Measurements from ENCODE around the gene SPATA1.

DNA sequence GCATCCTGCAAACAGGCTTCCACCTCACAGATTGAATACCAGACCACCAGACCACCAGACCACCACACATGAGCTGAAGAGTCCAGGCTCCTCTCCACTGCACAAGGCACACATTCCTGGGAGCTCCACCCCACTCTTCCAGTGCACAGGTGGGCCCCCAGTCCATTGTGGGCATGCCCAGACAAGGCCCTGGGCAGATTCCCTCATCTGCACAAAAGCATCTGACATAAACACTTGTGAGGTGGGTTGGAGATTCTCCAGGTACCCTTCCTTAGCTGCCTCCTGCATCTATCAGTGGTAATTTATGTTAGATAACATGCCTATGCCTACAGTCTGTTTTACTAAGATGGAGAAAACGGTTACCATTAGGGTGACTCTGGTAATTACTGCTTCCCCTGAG is 79.6 kb downstream of the SPATA1 start:
- TF ChIP-seq, protein P1, sequence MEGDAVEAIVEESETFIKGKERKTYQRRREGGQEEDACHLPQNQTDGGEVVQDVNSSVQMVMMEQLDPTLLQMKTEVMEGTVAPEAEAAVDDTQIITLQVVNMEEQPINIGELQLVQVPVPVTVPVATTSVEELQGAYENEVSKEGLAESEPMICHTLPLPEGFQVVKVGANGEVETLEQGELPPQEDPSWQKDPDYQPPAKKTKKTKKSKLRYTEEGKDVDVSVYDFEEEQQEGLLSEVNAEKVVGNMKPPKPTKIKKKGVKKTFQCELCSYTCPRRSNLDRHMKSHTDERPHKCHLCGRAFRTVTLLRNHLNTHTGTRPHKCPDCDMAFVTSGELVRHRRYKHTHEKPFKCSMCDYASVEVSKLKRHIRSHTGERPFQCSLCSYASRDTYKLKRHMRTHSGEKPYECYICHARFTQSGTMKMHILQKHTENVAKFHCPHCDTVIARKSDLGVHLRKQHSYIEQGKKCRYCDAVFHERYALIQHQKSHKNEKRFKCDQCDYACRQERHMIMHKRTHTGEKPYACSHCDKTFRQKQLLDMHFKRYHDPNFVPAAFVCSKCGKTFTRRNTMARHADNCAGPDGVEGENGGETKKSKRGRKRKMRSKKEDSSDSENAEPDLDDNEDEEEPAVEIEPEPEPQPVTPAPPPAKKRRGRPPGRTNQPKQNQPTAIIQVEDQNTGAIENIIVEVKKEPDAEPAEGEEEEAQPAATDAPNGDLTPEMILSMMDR (conservative IDR thresholded peaks at IDR 0.05 in 1 of 2, IDR thresholded peaks at IDR 0.05 in 1 of 2; ENCODE audit: low read depth in 1 of 2, low read length in 2 of 2): no peak
- TF ChIP-seq EZH2 (IDR thresholded peaks at IDR 0.05; ENCODE audit: low read length, missing control alignments): no peak

Data from fibroblast of lung (primary cell).